ENCODE measurements around the gene CFDP1. TPM values are rescaled to one million over a fixed set of nuclear protein-coding genes. Genes with fewer than 3 reads are reported as not detected.

CFDP1 gene
- total RNA-seq, 2 experiments from 2014 or later, result 38.9 to 41.6 TPM

GRCh38 chr16:75264999-75265910 is 168.0 kb downstream of the CFDP1 start:
- no peak overlapping the region for H3K4me3 Mint-ChIP-seq

GRCh38 chr16:75264457-75264998 is 168.8 kb downstream of the CFDP1 start:
- no peak for DNase-seq
- ChIA-PET CTCF (no interaction called here), POLR2A (no interaction called here)
- no peak overlapping the region for H3K27ac Mint-ChIP-seq
- no peaks in the 10 kb centered on the region for H3K9me3 Mint-ChIP-seq (ENCODE audit: insufficient read depth)
- H3K36me3 Mint-ChIP-seq (ENCODE audit: low read depth), result no peaks in the 10 kb centered on the region
- H3K27me3 Mint-ChIP-seq (ENCODE audit: low read depth), result peaks cover 49% of the 10 kb centered on the region
- no peak overlapping the region for H3K4me3 Mint-ChIP-seq
- ATAC-seq, result no peak
- H3K4me1 Mint-ChIP-seq (ENCODE audit: low read depth), result peaks cover 3% of the 10 kb centered on the region

More at GRCh38 chr16:75264999-75265910, 168.0 kb downstream of the CFDP1 start:
- DNase-seq (no peak), ATAC-seq (no peak)
- CTCF ChIA-PET, result no interaction called here
- Mint-ChIP-seq H3K36me3 (ENCODE audit: low read depth) (no peaks in the 10 kb centered on the region), H3K27ac (no peak overlapping the region), H3K27me3 (ENCODE audit: low read depth) (peaks cover 52% of the 10 kb centered on the region), H3K4me1 (ENCODE audit: low read depth) (peaks cover 3% of the 10 kb centered on the region), H3K9me3 (ENCODE audit: insufficient read depth) (no peaks in the 10 kb centered on the region)
- POLR2A ChIA-PET, result no interaction called here

- no peak overlapping the region for H3K4me3 Mint-ChIP-seq
- CTCF ChIA-PET, result no interaction called here
Measured at GRCh38 chr16:75263963-75264445, 169.3 kb downstream of the CFDP1 start.

GRCh38 chr16:75263291-75263962 is 169.9 kb downstream of the CFDP1 start:
- Mint-ChIP-seq H3K4me1 (ENCODE audit: low read depth) (peaks cover 3% of the 10 kb centered on the region), H3K36me3 (ENCODE audit: low read depth) (no peaks in the 10 kb centered on the region), H3K27me3 (ENCODE audit: low read depth) (peaks cover 52% of the 10 kb centered on the region), H3K9me3 (ENCODE audit: insufficient read depth) (no peaks in the 10 kb centered on the region), H3K27ac (no peak overlapping the region), H3K4me3 (no peak overlapping the region)
- POLR2A ChIA-PET, result no interaction called here
- ATAC-seq, result no peak
- CTCF ChIA-PET, result interaction anchor here (1.3 kb wide), 1 partner anchor 30 kb away, joined by 3 read pairs; no protein-coding TSS in a partner anchor
- no peak for DNase-seq

More at GRCh38 chr16:75263963-75264445, 169.3 kb downstream of the CFDP1 start:
- POLR2A ChIA-PET, result no interaction called here
- Mint-ChIP-seq H3K27me3 (ENCODE audit: low read depth) (peaks cover 51% of the 10 kb centered on the region), H3K36me3 (ENCODE audit: low read depth) (no peaks in the 10 kb centered on the region), H3K27ac (no peak overlapping the region), H3K4me1 (ENCODE audit: low read depth) (peaks cover 3% of the 10 kb centered on the region), H3K9me3 (ENCODE audit: insufficient read depth) (no peaks in the 10 kb centered on the region)
- no peak for ATAC-seq
- DNase-seq, result no peak

- H3K9me3 Mint-ChIP-seq (ENCODE audit: insufficient read depth), result no peaks in the 10 kb centered on the region
Measured at GRCh38 chr16:75262800-75263127, 170.5 kb downstream of the CFDP1 start.

GRCh38 chr16:75262104-75262799 is 171.1 kb downstream of the CFDP1 start:
- Mint-ChIP-seq H3K4me3 (no peak overlapping the region), H3K4me1 (ENCODE audit: low read depth) (peaks cover 3% of the 10 kb centered on the region), H3K9me3 (ENCODE audit: insufficient read depth) (no peaks in the 10 kb centered on the region), H3K27me3 (ENCODE audit: low read depth) (peaks cover 58% of the 10 kb centered on the region), H3K36me3 (ENCODE audit: low read depth) (no peaks in the 10 kb centered on the region), H3K27ac (no peak overlapping the region)
- ChIA-PET CTCF (interaction anchor here (1.3 kb wide), 1 partner anchor 29 kb away, joined by 3 read pairs; no protein-coding TSS in a partner anchor), POLR2A (no interaction called here)
- no peak for DNase-seq
- no peak for ATAC-seq

More at GRCh38 chr16:75262800-75263127, 170.5 kb downstream of the CFDP1 start:
- Mint-ChIP-seq H3K36me3 (ENCODE audit: low read depth) (no peaks in the 10 kb centered on the region), H3K27ac (no peak overlapping the region), H3K4me3 (no peak overlapping the region), H3K27me3 (ENCODE audit: low read depth) (peaks cover 58% of the 10 kb centered on the region), H3K4me1 (ENCODE audit: low read depth) (peaks cover 3% of the 10 kb centered on the region)
- CTCF ChIA-PET, result interaction anchor here (1.3 kb wide), 1 partner anchor 29 kb away, joined by 3 read pairs; no protein-coding TSS in a partner anchor
- ATAC-seq, result no peak
- no peak for DNase-seq
- POLR2A ChIA-PET, result no interaction called here

- Mint-ChIP-seq H3K4me1 (ENCODE audit: low read depth) (peaks cover 3% of the 10 kb centered on the region), H3K27me3 (ENCODE audit: low read depth) (peaks cover 55% of the 10 kb centered on the region), H3K4me3 (no peak overlapping the region), H3K27ac (no peak overlapping the region), H3K36me3 (ENCODE audit: low read depth) (no peaks in the 10 kb centered on the region), H3K9me3 (ENCODE audit: insufficient read depth) (no peaks in the 10 kb centered on the region)
- ChIA-PET POLR2A (no interaction called here), CTCF (no interaction called here)
- ATAC-seq (no peak), DNase-seq (no peak)
Measured at GRCh38 chr16:75261590-75262078, 171.7 kb downstream of the CFDP1 start.

GRCh38 chr16:75260851-75261589 is 172.3 kb downstream of the CFDP1 start:
- CTCF ChIA-PET, result no interaction called here
- DNase-seq, result no peak
- H3K4me1 Mint-ChIP-seq (ENCODE audit: low read depth), result no peaks in the 10 kb centered on the region
- POLR2A ChIA-PET, result no interaction called here
- H3K36me3 Mint-ChIP-seq (ENCODE audit: low read depth), result no peaks in the 10 kb centered on the region
- no peak overlapping the region for H3K4me3 Mint-ChIP-seq
- H3K27me3 Mint-ChIP-seq (ENCODE audit: low read depth), result peaks cover 49% of the 10 kb centered on the region
- ATAC-seq, result no peak
- H3K9me3 Mint-ChIP-seq (ENCODE audit: insufficient read depth), result no peaks in the 10 kb centered on the region
- no peak overlapping the region for H3K27ac Mint-ChIP-seq

- no peak overlapping the region for H3K4me3 Mint-ChIP-seq
- peaks cover 49% of the 10 kb centered on the region for H3K27me3 Mint-ChIP-seq (ENCODE audit: low read depth)
- ATAC-seq, result no peak
- no peak overlapping the region for H3K27ac Mint-ChIP-seq
- POLR2A ChIA-PET, result no interaction called here
- DNase-seq, result no peak
- no peaks in the 10 kb centered on the region for H3K36me3 Mint-ChIP-seq (ENCODE audit: low read depth)
- CTCF ChIA-PET, result no interaction called here
- no peaks in the 10 kb centered on the region for H3K4me1 Mint-ChIP-seq (ENCODE audit: low read depth)
- H3K9me3 Mint-ChIP-seq (ENCODE audit: insufficient read depth), result no peaks in the 10 kb centered on the region
Measured at GRCh38 chr16:75258807-75259141, 174.5 kb downstream of the CFDP1 start.

- H3K4me3 Mint-ChIP-seq, result no peak overlapping the region
- H3K4me1 Mint-ChIP-seq (ENCODE audit: low read depth), result no peaks in the 10 kb centered on the region
- DNase-seq, result no peak
- CTCF ChIA-PET, result no interaction called here
- peaks cover 49% of the 10 kb centered on the region for H3K27me3 Mint-ChIP-seq (ENCODE audit: low read depth)
- POLR2A ChIA-PET, result no interaction called here
- H3K27ac Mint-ChIP-seq, result no peak overlapping the region
- ATAC-seq, result no peak
- H3K9me3 Mint-ChIP-seq (ENCODE audit: insufficient read depth), result no peaks in the 10 kb centered on the region
- no peaks in the 10 kb centered on the region for H3K36me3 Mint-ChIP-seq (ENCODE audit: low read depth)
Measured at GRCh38 chr16:75257886-75258806, 175.2 kb downstream of the CFDP1 start.

Data from activated CD8-positive, alpha-beta T cell treated with anti-CD3 and anti-CD28 coated beads, Interleukin-2, amount 10 ng/mL, durations not matched to agents 7 days and 5 days (primary cell).